WERI-Rb-1 (cell line): Measurements from ENCODE around the gene CATSPERZ.

Experiments
- DNase-seq: peaks from one replicate; pipeline ENCODE4 v3.0.0-alpha.2; 2020
- H3K27ac ChIP-seq: fragments of 250-450 bp; sonication (Bioruptor Pico); 2 replicates; pipeline ENCODE4 v1.5.1; 2020; ENCODE audit warnings: mild to moderate bottlenecking, moderate library complexity
- H3K27me3 ChIP-seq: fragments of 250-450 bp; sonication (Bioruptor Pico); 2 replicates; pipeline ENCODE4 v1.5.1; 2021; ENCODE audit warnings: mild to moderate bottlenecking, low read depth, moderate library complexity; ENCODE audit not compliant: insufficient read depth, severe bottlenecking
- H3K36me3 ChIP-seq: fragments of 250-450 bp; sonication (Bioruptor Pico); 2 replicates; pipeline ENCODE4 v1.5.1; 2020; ENCODE audit warnings: mild to moderate bottlenecking, moderate library complexity
- H3K4me3 ChIP-seq: 2 replicates; pipeline ENCODE4 v1.5.1; 2011; ENCODE audit warnings: low read depth, mild to moderate bottlenecking, control low read depth, low read length
- H3K9me3 ChIP-seq: fragments of 250-450 bp; sonication (Bioruptor Pico); 2 replicates; pipeline ENCODE4 v1.5.1; 2021; ENCODE audit warnings: mild to moderate bottlenecking, moderate library complexity; ENCODE audit not compliant: severe bottlenecking
- CTCF ChIP-seq: IDR thresholded peaks from 2 replicates; pipeline ENCODE4 v1.5.1; 2011; ENCODE audit warnings: low read depth, mild to moderate bottlenecking, control low read depth, inconsistent platforms, low read length

The CATSPERZ gene

GRCh38 chr11:64253043-64253442, 47.1 kb upstream of the CATSPERZ start:
- Histone ChIP-seq H3K36me3 (peaks cover 31% of the 10 kb centered on the region), H3K27ac (no peak overlapping the region), H3K27me3 (no peaks in the 10 kb centered on the region), H3K9me3 (no peaks in the 10 kb centered on the region), H3K4me3 (no peak overlapping the region)
- TF ChIP-seq CTCF: no peak
- DNase-seq: no peak

- Histone ChIP-seq H3K4me3 (no peak overlapping the region), H3K27ac (no peak overlapping the region), H3K27me3 (no peaks in the 10 kb centered on the region), H3K36me3 (peaks cover 36% of the 10 kb centered on the region), H3K9me3 (no peaks in the 10 kb centered on the region)
- TF ChIP-seq CTCF: no peak
- DNase-seq: no peak
Observed at GRCh38 chr11:64253481-64253880, 46.7 kb upstream of the CATSPERZ start.

GRCh38 chr11:64254326-64254725, 45.8 kb upstream of the CATSPERZ start:
- H3K36me3 ChIP-seq: peaks cover 44% of the 10 kb centered on the region
- H3K4me3 ChIP-seq: no peak overlapping the region
- H3K9me3 ChIP-seq: no peaks in the 10 kb centered on the region
- no peak for TF ChIP-seq CTCF
- H3K27me3 ChIP-seq: no peaks in the 10 kb centered on the region
- DNase-seq: no peak
- H3K27ac ChIP-seq: no peak overlapping the region

- H3K27me3 ChIP-seq: no peaks in the 10 kb centered on the region
- no peaks in the 10 kb centered on the region for H3K9me3 ChIP-seq
- H3K36me3 ChIP-seq: peaks cover 54% of the 10 kb centered on the region
- H3K27ac ChIP-seq: peak overlapping the region; percentile 33; the same call in 1 of the 2 replicates
- DNase-seq: no peak
- TF ChIP-seq CTCF: no peak
- no peak overlapping the region for H3K4me3 ChIP-seq
Observed at GRCh38 chr11:64255135-64256128, 44.7 kb upstream of the CATSPERZ start.

GRCh38 chr11:64256300-64256699, 43.9 kb upstream of the CATSPERZ start:
- peak overlapping the region; percentile 33; the same call in 1 of the 2 replicates for H3K27ac ChIP-seq
- H3K9me3 ChIP-seq: no peaks in the 10 kb centered on the region
- H3K27me3 ChIP-seq: no peaks in the 10 kb centered on the region
- peaks cover 59% of the 10 kb centered on the region for H3K36me3 ChIP-seq
- no peak for TF ChIP-seq CTCF
- DNase-seq: no peak
- no peak overlapping the region for H3K4me3 ChIP-seq
